GM10266 (cell line): Measurements from ENCODE around the gene JPT1.
A peak's percentile ranks its signal among the peaks of the same experiment; 100 is the strongest.

ENCODE experiments used
- DNase-seq: peaks from one replicate; pipeline ENCODE4 v3.0.0; 2012; ENCODE audit errors: extremely low spot score
- CTCF ChIP-seq: IDR thresholded peaks from 2 replicates; pipeline ENCODE4 v1.5.1; 2012; ENCODE audit warnings: mild to moderate bottlenecking, low read depth; ENCODE audit not compliant: control insufficient read depth, insufficient read depth; ENCODE audit errors: missing control alignments

JPT1 gene

GRCh38 chr17:75125984-75126383 is 28.3 kb downstream of the JPT1 start:
- no peak for DNase-seq
- TF ChIP-seq CTCF: no peak

GRCh38 chr17:75124819-75125162 is 29.5 kb downstream of the JPT1 start:
- DNase-seq: no peak
- TF ChIP-seq CTCF: no peak

GRCh38 chr17:75124041-75124818 is 30.1 kb downstream of the JPT1 start:
- DNase-seq: no peak

GRCh38 chr17:75118307-75118706 is 36.0 kb downstream of the JPT1 start:
- DNase-seq: no peak
- no peak for TF ChIP-seq CTCF

More at GRCh38 chr17:75124041-75124818, 30.1 kb downstream of the JPT1 start:
- TF ChIP-seq CTCF: no peak

- no peak for TF ChIP-seq CTCF
- DNase-seq: no peak
These were observed 37.6 kb downstream of the JPT1 start for GRCh38 chr17:75116737-75117136.

GRCh38 chr17:75115555-75115954 is 38.8 kb downstream of the JPT1 start:
- DNase-seq: no peak
- TF ChIP-seq CTCF: no peak

- DNase-seq: peak; percentile 69
- no peak for TF ChIP-seq CTCF
These were observed 39.6 kb downstream of the JPT1 start for GRCh38 chr17:75114552-75115314.
